ENCODE results near the gene LGALS12.

The LGALS12 gene

GRCh38 chr11:63505857-63506528, at the start of gene LGALS12:
TSS of gene LGALS12 (plus strand) at chr11:63506084. CDS start at chr11:63506459, 375 bp downstream.
- no peak for FAIRE-seq

- FAIRE-seq = no peak
Measured at GRCh38 chr11:63459586-63459985, 46.3 kb upstream of the LGALS12 start.

GRCh38 chr11:63462137-63462536, 43.7 kb upstream of the LGALS12 start:
- FAIRE-seq = no peak

GRCh38 chr11:63470311-63470710, 35.6 kb upstream of the LGALS12 start:
- FAIRE-seq = no peak

GRCh38 chr11:63472372-63472771, 33.5 kb upstream of the LGALS12 start:
- FAIRE-seq = no peak

- FAIRE-seq = no peak
Measured at GRCh38 chr11:63476618-63477017, 29.3 kb upstream of the LGALS12 start.

GRCh38 chr11:63478896-63479295, 27.0 kb upstream of the LGALS12 start:
- FAIRE-seq = peak; percentile 18

GRCh38 chr11:63480039-63480438, 25.8 kb upstream of the LGALS12 start:
- no peak for FAIRE-seq

- FAIRE-seq = no peak
Measured at GRCh38 chr11:63485777-63486176, 20.1 kb upstream of the LGALS12 start.

GRCh38 chr11:63488789-63489188, 17.1 kb upstream of the LGALS12 start:
- FAIRE-seq = no peak

- FAIRE-seq = no peak
Measured at GRCh38 chr11:63489879-63490278, 16.0 kb upstream of the LGALS12 start.

- FAIRE-seq = no peak
Measured at GRCh38 chr11:63490551-63491239, 15.2 kb upstream of the LGALS12 start, which contains the start of gene PLAAT5. TSS of gene PLAAT5 (minus strand) at chr11:63491167. CDS start at chr11:63491034, 133 bp downstream.

GRCh38 chr11:63491240-63491587, 14.7 kb upstream of the LGALS12 start:
- FAIRE-seq = no peak

GRCh38 chr11:63491636-63492372, 14.1 kb upstream of the LGALS12 start:
- no peak for FAIRE-seq

- FAIRE-seq = no peak
Measured at GRCh38 chr11:63492441-63492840, 13.4 kb upstream of the LGALS12 start.

- FAIRE-seq = no peak
Measured at GRCh38 chr11:63493127-63493526, 12.8 kb upstream of the LGALS12 start.

- FAIRE-seq = no peak
Measured at GRCh38 chr11:63494975-63495374, 10.9 kb upstream of the LGALS12 start.

GRCh38 chr11:63499874-63500273, 6.0 kb upstream of the LGALS12 start:
- FAIRE-seq = no peak

GRCh38 chr11:63501236-63501635, 4.6 kb upstream of the LGALS12 start:
- no peak for FAIRE-seq

- no peak for FAIRE-seq
Measured at GRCh38 chr11:63502252-63502820, 3.5 kb upstream of the LGALS12 start.

GRCh38 chr11:63503492-63503891, 2.4 kb upstream of the LGALS12 start:
- no peak for FAIRE-seq

- no peak for FAIRE-seq
Measured at GRCh38 chr11:63504054-63504453, 1.8 kb upstream of the LGALS12 start.

GRCh38 chr11:63504933-63505586, 824 bp upstream of the LGALS12 start:
- no peak for FAIRE-seq
